ENCODE measurements around the gene HTRA1. TPM values are rescaled to one million over a fixed set of nuclear protein-coding genes. Genes with fewer than 3 reads are reported as not detected.
A peak's percentile ranks its signal among the peaks of the same experiment; 100 is the strongest.

The HTRA1 gene
- total and polyA plus RNA-seq, 2 of the 4 experiments (the other 2 are of a cell fraction): 28.5 to 108 TPM

DNA sequence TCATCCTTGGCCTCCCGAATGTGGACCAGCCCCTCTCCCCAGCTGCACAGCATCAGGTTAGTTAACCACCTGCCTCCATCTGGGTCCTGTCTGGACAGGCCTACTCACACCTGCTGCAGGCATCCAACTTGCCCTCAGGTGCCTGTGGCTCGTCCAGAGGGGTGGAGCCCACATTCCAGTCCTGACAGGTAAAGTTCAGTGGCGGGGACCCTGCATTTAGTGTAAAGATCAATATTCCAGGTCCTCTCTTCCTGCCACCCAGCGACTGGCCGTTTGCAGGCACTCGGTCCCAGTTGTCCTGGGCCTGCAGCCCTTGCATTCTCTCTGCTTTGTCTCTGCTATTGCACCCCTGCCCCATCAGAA is 15.0 kb downstream of the HTRA1 start:
- CTCF ChIA-PET: interaction anchor here (2.2 kb wide), 1 partner anchor 89 kb away, joined by 5 read pairs; no protein-coding TSS in a partner anchor
- POLR2A ChIA-PET (ENCODE audit: unreplicated experiment): no interaction called here

More for the DNA sequence above, 15.0 kb downstream of the HTRA1 start:
- Histone ChIP-seq H4K91ac (ENCODE audit: insufficient read depth, low read depth, low read length) (no peak overlapping the region), H3K9me1 (ENCODE audit: insufficient read depth, low read length) (peaks cover 7% of the 10 kb centered on the region), H3K4me3 (ENCODE audit: insufficient read depth, low read depth, low read length) (no peak overlapping the region), H3K18ac (ENCODE audit: low read depth, low read length) (no peak overlapping the region), H3K27ac (ENCODE audit: insufficient read depth, low read length) (no peak overlapping the region), H2AFZ (replicated peaks; ENCODE audit: low read length, poor library complexity) (peak overlapping the region; percentile 4), H2AK5ac (ENCODE audit: low read depth, low read length) (0 out of 2 replicates have a peak overlapping the region, but pooled peaks have one; percentile 35), H3K4ac (ENCODE audit: low read depth, low read length) (peak overlapping the region; percentile 41; the same call in 1 of the 2 replicates), H3K36me3 (ENCODE audit: control insufficient read depth, insufficient read depth, low read length) (no peaks in the 10 kb centered on the region), H2BK5ac (ENCODE audit: low read depth, low read length, poor library complexity, severe bottlenecking) (no peak overlapping the region), H2AK9ac (replicated peaks; ENCODE audit: low read depth, low read length, poor library complexity) (no peak overlapping the region), H3K9ac (ENCODE audit: low read depth, low read length) (peak overlapping the region; percentile 5; the same call in 1 of the 2 replicates), H2BK15ac (ENCODE audit: low read depth, low read length) (no peak overlapping the region), H4K5ac (ENCODE audit: low read depth, low read length) (no peak overlapping the region), H2BK20ac (ENCODE audit: low read depth, low read length) (no peak overlapping the region), H3K14ac (replicated peaks; ENCODE audit: low read depth, low read length) (0 out of 2 replicates have a peak overlapping the region, but pooled peaks have one; percentile 1), H3K23ac (ENCODE audit: low read depth, low read length) (no peak overlapping the region), H3K27me3 (ENCODE audit: control insufficient read depth, insufficient read depth, low read length) (no peaks in the 10 kb centered on the region), H3K9me3 (ENCODE audit: control insufficient read depth, insufficient read depth, low read length) (no peaks in the 10 kb centered on the region), H4K20me1 (ENCODE audit: insufficient read depth, low read length) (no peaks in the 10 kb centered on the region; the same call in 1 of the 2 replicates), H3K79me1 (ENCODE audit: low read depth in 1 of 2, low read length in 2 of 2) (peaks cover 4 to 16% of the 10 kb centered on the region in 2 experiments), H3K4me2 (ENCODE audit: low read depth, low read length) (no peak overlapping the region), H3K56ac (ENCODE audit: extremely low read depth, insufficient read depth, low read length) (no peak overlapping the region), H4K8ac (ENCODE audit: low read depth in 2 of 2, low read length in 2 of 2) (no peak overlapping the region), H2BK120ac (ENCODE audit: low read depth, low read length) (no peak overlapping the region), H3K4me1 (ENCODE audit: control insufficient read depth, insufficient read depth, low read length) (peaks cover 19% of the 10 kb centered on the region)
- DNase-seq (no peak), ATAC-seq (ENCODE audit: low read depth) (no peak)
- dilution Hi-C loops (cut with HindIII; ENCODE audit: low sequenced_read_pairs, unreplicated experiment): no loop called here
- TF ChIP-seq NFE2L2 (IDR thresholded peaks at IDR 0.05; ENCODE audit: low read depth, low read length) (no peak), RCOR1 (IDR thresholded peaks at IDR 0.05; ENCODE audit: insufficient replicate concordance, low read length) (no peak), MXI1 (IDR thresholded peaks at IDR 0.05; ENCODE audit: borderline replicate concordance, low read depth, low read length) (no peak)
- TF ChIP-seq, protein P1, sequence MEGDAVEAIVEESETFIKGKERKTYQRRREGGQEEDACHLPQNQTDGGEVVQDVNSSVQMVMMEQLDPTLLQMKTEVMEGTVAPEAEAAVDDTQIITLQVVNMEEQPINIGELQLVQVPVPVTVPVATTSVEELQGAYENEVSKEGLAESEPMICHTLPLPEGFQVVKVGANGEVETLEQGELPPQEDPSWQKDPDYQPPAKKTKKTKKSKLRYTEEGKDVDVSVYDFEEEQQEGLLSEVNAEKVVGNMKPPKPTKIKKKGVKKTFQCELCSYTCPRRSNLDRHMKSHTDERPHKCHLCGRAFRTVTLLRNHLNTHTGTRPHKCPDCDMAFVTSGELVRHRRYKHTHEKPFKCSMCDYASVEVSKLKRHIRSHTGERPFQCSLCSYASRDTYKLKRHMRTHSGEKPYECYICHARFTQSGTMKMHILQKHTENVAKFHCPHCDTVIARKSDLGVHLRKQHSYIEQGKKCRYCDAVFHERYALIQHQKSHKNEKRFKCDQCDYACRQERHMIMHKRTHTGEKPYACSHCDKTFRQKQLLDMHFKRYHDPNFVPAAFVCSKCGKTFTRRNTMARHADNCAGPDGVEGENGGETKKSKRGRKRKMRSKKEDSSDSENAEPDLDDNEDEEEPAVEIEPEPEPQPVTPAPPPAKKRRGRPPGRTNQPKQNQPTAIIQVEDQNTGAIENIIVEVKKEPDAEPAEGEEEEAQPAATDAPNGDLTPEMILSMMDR (conservative IDR thresholded peaks at IDR 0.05; ENCODE audit: low read depth, low read length): no peak
- TF ChIP-seq, protein P2, sequence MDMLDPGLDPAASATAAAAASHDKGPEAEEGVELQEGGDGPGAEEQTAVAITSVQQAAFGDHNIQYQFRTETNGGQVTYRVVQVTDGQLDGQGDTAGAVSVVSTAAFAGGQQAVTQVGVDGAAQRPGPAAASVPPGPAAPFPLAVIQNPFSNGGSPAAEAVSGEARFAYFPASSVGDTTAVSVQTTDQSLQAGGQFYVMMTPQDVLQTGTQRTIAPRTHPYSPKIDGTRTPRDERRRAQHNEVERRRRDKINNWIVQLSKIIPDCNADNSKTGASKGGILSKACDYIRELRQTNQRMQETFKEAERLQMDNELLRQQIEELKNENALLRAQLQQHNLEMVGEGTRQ (IDR thresholded peaks at IDR 0.05; ENCODE audit: low read depth, low read length): no peak
- WGBS, 2 experiments (ENCODE audit: extremely low coverage in 2 of 2, insufficient read length in 1 of 2): 60% methylated on average over 1 of the region's 6 CpGs; no CpG with 5 or more reads in 1 of the 2 experiments
- in situ Hi-C loops (cut with MboI; ENCODE audit: low sequenced_read_pairs): no loop called here
- BruUV-seq (replicated peaks): no TSS peak
- intact Hi-C loops (cut with micrococcal nuclease): no loop called here

Measured in IMR-90 (cell line).